Upper lobe of right lung (tissue), 1 donor: ENCODE measurements around the gene DES. TPM values are rescaled to one million over a fixed set of nuclear protein-coding genes. Genes with fewer than 3 reads are reported as not detected.

Experiments used
- ATAC-seq: fragments of 200-7000 bp; cut with Tn5 transposase; one replicate; pipeline ENCODE4 v1.9.1; 2020; ENCODE audit warnings: mild to moderate bottlenecking, moderate library complexity
- DNase-seq: peaks from one replicate; pipeline ENCODE4 v3.0.0-alpha.2; 2020
- H3K27ac ChIP-seq: fragments of 200-600 bp; one replicate; pipeline ENCODE4 v1.8.0; 2022
- H3K27me3 ChIP-seq: fragments of 200-600 bp; one replicate; pipeline ENCODE4 v1.8.0; 2022; ENCODE audit warnings: mild to moderate bottlenecking
- H3K36me3 ChIP-seq: fragments of 200-600 bp; one replicate; pipeline ENCODE4 v1.8.0; 2022
- H3K4me1 ChIP-seq: fragments of 200-600 bp; one replicate; pipeline ENCODE4 v1.8.0; 2022
- H3K4me3 ChIP-seq: fragments of 200-600 bp; one replicate; pipeline ENCODE4 v1.8.0; 2022; ENCODE audit warnings: mild to moderate bottlenecking
- H3K9me3 ChIP-seq: fragments of 200-600 bp; one replicate; pipeline ENCODE4 v1.8.0; 2022
- CTCF ChIP-seq: fragments of 200-600 bp; IDR thresholded peaks from one replicate; pipeline ENCODE4 v1.8.0; 2022; ENCODE audit warnings: antibody characterized with exemption
- intact Hi-C: fragments of 100-400 bp; cut with DNase I; formaldehyde crosslinking; loops from one replicate; pipeline ENCODE4 v1.11.0; 2022
- total RNA-seq: library from RNA; stranded (reverse); fragmentation: NEBNext Ultra II Directional; extraction: Animal tissue kit (Norgen Biotek cat#: 25700); gene quantifications from one replicate; pipeline ENCODE4 v1.2.1, GENCODE V29; 2021
- donor health status: DM: no; HTN: yes; CAD: no; lungs with severe emphysema.

DES gene
- total RNA-seq, 1 donor from 2014 or later = 59.4 TPM

GRCh38 chr2:219444566-219445091, 26.5 kb downstream of the DES start:
- Histone ChIP-seq H3K36me3 (no peaks in the 10 kb centered on the region), H3K4me3 (no peak overlapping the region), H3K9me3 (no peaks in the 10 kb centered on the region), H3K27ac (no peak overlapping the region), H3K27me3 (peaks cover 50% of the 10 kb centered on the region), H3K4me1 (peaks cover 9% of the 10 kb centered on the region)
- intact Hi-C loops = no loop called here
- no peak for ATAC-seq
- no peak for TF ChIP-seq CTCF
- DNase-seq = no peak

- DNase-seq (no peak), ATAC-seq (no peak)
- intact Hi-C loops = no loop called here
- peaks cover 9% of the 10 kb centered on the region for H3K4me1 ChIP-seq
- TF ChIP-seq CTCF = no peak
- no peak overlapping the region for H3K27ac ChIP-seq
- no peak overlapping the region for H3K4me3 ChIP-seq
- no peaks in the 10 kb centered on the region for H3K9me3 ChIP-seq
- peaks cover 55% of the 10 kb centered on the region for H3K27me3 ChIP-seq
- H3K36me3 ChIP-seq = no peaks in the 10 kb centered on the region
Observed at GRCh38 chr2:219445220-219445640, 27.1 kb downstream of the DES start.

GRCh38 chr2:219446101-219446504, 27.9 kb downstream of the DES start:
- H3K4me1 ChIP-seq = peaks cover 9% of the 10 kb centered on the region
- H3K27ac ChIP-seq = no peak overlapping the region
- TF ChIP-seq CTCF = no peak
- H3K27me3 ChIP-seq = peaks cover 49% of the 10 kb centered on the region
- no peaks in the 10 kb centered on the region for H3K36me3 ChIP-seq
- DNase-seq (no peak), ATAC-seq (no peak)
- intact Hi-C loops = no loop called here
- H3K4me3 ChIP-seq = no peak overlapping the region
- H3K9me3 ChIP-seq = no peaks in the 10 kb centered on the region

- peaks cover 44% of the 10 kb centered on the region for H3K27me3 ChIP-seq
- ATAC-seq (no peak), DNase-seq (no peak)
- no peak overlapping the region for H3K27ac ChIP-seq
- peaks cover 3% of the 10 kb centered on the region for H3K4me1 ChIP-seq
- no peak for TF ChIP-seq CTCF
- H3K36me3 ChIP-seq = no peaks in the 10 kb centered on the region
- no peaks in the 10 kb centered on the region for H3K9me3 ChIP-seq
- no peak overlapping the region for H3K4me3 ChIP-seq
- intact Hi-C loops = no loop called here
Observed at GRCh38 chr2:219446689-219447088, 28.5 kb downstream of the DES start.

GRCh38 chr2:219447242-219448098, 29.3 kb downstream of the DES start:
- Histone ChIP-seq H3K36me3 (no peaks in the 10 kb centered on the region), H3K27me3 (peaks cover 40% of the 10 kb centered on the region), H3K4me3 (no peak overlapping the region), H3K9me3 (no peaks in the 10 kb centered on the region), H3K4me1 (no peaks in the 10 kb centered on the region), H3K27ac (no peak overlapping the region)
- intact Hi-C loops = no loop called here
- no peak for TF ChIP-seq CTCF
- ATAC-seq (no peak), DNase-seq (no peak)
